8988T (cell line): ENCODE results near the gene GP1BB.

ENCODE experiments used
- DNase-seq: peaks from one replicate; pipeline ENCODE4 v3.0.0; 2011

GP1BB gene

GRCh38 chr22:19767427-19768341, 44.3 kb downstream of the GP1BB start:
- DNase-seq: no peak

- DNase-seq: no peak
Observed at GRCh38 chr22:19769393-19769715, 46.0 kb downstream of the GP1BB start.

- DNase-seq: no peak
Observed at GRCh38 chr22:19770349-19771220, 47.2 kb downstream of the GP1BB start.

- no peak for DNase-seq
Observed at GRCh38 chr22:19772422-19772672, 49.0 kb downstream of the GP1BB start.

GRCh38 chr22:19772673-19773469, 49.5 kb downstream of the GP1BB start:
- DNase-seq: no peak

GRCh38 chr22:19773470-19774040, 50.2 kb downstream of the GP1BB start:
- DNase-seq: no peak
